Keratinocyte (primary cell): ENCODE results near the gene ALPK1. TPM values are rescaled to one million over a fixed set of nuclear protein-coding genes. Genes with fewer than 3 reads are reported as not detected.

Experiments used
- DNase-seq: peaks from one replicate; pipeline ENCODE4 v3.0.0-alpha.2; 2011; ENCODE audit warnings: low read depth, missing footprints, low spot score
- FAIRE-seq: peaks from 2 replicates; lab custom pipeline; 2011; peaks lifted over from hg19 to GRCh38; lab: Jason Lieb, UNC
- H2AFZ ChIP-seq: 2 replicates; pipeline ENCODE4 v1.6.0; 2012; ENCODE audit warnings: low read length, control low read depth, inconsistent platforms; ENCODE audit not compliant: control insufficient read depth
- H3K27ac ChIP-seq: 2 replicates; pipeline ENCODE4 v1.5.1; 2011; ENCODE audit warnings: low read length; ENCODE audit not compliant: control insufficient read depth, insufficient read depth
- H3K27me3 ChIP-seq: 3 replicates; pipeline ENCODE4 v1.6.0; 2011; ENCODE audit warnings: low read length; ENCODE audit not compliant: control insufficient read depth, insufficient read depth; ENCODE audit errors: extremely low read depth
- H3K36me3 ChIP-seq, 2 experiments: 2 replicates in 1 of 2; 3 replicates in 1 of 2; pipeline ENCODE4 v1.5.1; 2011; ENCODE audit warnings: low read length in 2 of 2, mild to moderate bottlenecking in 1 of 2; ENCODE audit not compliant: control insufficient read depth in 2 of 2, insufficient read depth in 2 of 2; ENCODE audit errors: extremely low read depth in 1 of 2
- H3K4me1 ChIP-seq: 3 replicates; pipeline ENCODE4 v1.5.1; 2011; ENCODE audit warnings: low read length; ENCODE audit not compliant: control insufficient read depth, insufficient read depth; ENCODE audit errors: extremely low read depth
- H3K4me2 ChIP-seq: 3 replicates; pipeline ENCODE4 v1.6.0; 2011; ENCODE audit warnings: low read depth, low read length; ENCODE audit not compliant: control insufficient read depth, insufficient read depth; ENCODE audit errors: extremely low read depth
- H3K4me3 ChIP-seq, 3 experiments: fragments of 200-600 bp in 1 of 3; sonication (generic) in 1 of 3; 2 replicates in 2 of 3; 3 replicates in 1 of 3; pipeline ENCODE4 v1.5.1; 2011 to 2016; ENCODE audit warnings: low read length in 3 of 3, mild to moderate bottlenecking in 3 of 3, control low read depth in 2 of 3, inconsistent platforms in 1 of 3, low read depth in 1 of 3, mixed read lengths in 1 of 3, mixed run types in 1 of 3, moderate library complexity in 1 of 3; ENCODE audit not compliant: control insufficient read depth in 2 of 3, insufficient read depth in 2 of 3; ENCODE audit errors: extremely low read depth in 1 of 3
- H3K79me2 ChIP-seq: 2 replicates; pipeline ENCODE4 v1.6.0; 2012; ENCODE audit warnings: low read length; ENCODE audit not compliant: control insufficient read depth, insufficient read depth
- H3K9ac ChIP-seq: 3 replicates; pipeline ENCODE4 v1.6.0; 2011; ENCODE audit warnings: low read length; ENCODE audit not compliant: control insufficient read depth, insufficient read depth; ENCODE audit errors: extremely low read depth
- H3K9me1 ChIP-seq: 3 replicates; pipeline ENCODE4 v1.6.0; 2011; ENCODE audit warnings: low read length; ENCODE audit not compliant: control insufficient read depth, insufficient read depth; ENCODE audit errors: extremely low read depth
- H3K9me3 ChIP-seq: 2 replicates; pipeline ENCODE4 v1.5.1; 2012; ENCODE audit warnings: low read depth, low read length; ENCODE audit not compliant: control insufficient read depth
- H4K20me1 ChIP-seq: 3 replicates; pipeline ENCODE4 v1.6.0; 2011; ENCODE audit warnings: low read length; ENCODE audit not compliant: control insufficient read depth, insufficient read depth; ENCODE audit errors: extremely low read depth
- EZH2 ChIP-seq: IDR thresholded peaks from one replicate; pipeline ENCODE4 v1.6.1; 2012; ENCODE audit warnings: inconsistent platforms, mild to moderate bottlenecking, low read length, moderate library complexity
- dilution Hi-C: fragments of 300-500 bp; cut with MboI; formaldehyde crosslinking; loops from one replicate; pipeline ENCODE4 v1.7.0; 2020; ENCODE audit warnings: low sequenced_read_pairs; ENCODE audit not compliant: extremely low pct_ligation_motif_present
- polyA plus RNA-seq, 5 experiments: library from polyadenylated mRNA; depleted of rRNA in 3 of 5; stranded (reverse) in 3 of 5; stranded (forward) in 1 of 5; unstranded in 1 of 5; fragments of >200 nt; gene quantifications; 1 replicate in 1 of 5; 2 replicates in 3 of 5; 3 replicates in 1 of 5; pipeline versions ENCODE4 v1.2.1 to v1.2.3, GENCODE V29; 2011 to 2012; ENCODE audit warnings: missing spikeins in 2 of 5, low read depth in 1 of 5, low replicate concordance in 1 of 5
- TF ChIP-seq, protein P1 (sequence below), 3 experiments: IDR thresholded peaks in 1 of 3; conservative IDR thresholded peaks in 1 of 3; optimal IDR thresholded peaks in 1 of 3; 2 replicates in 2 of 3; 3 replicates in 1 of 3; pipeline versions ENCODE3 to v1.5.1; 2011; ENCODE audit warnings: low read length in 3 of 3, mild to moderate bottlenecking in 3 of 3, moderate library complexity in 2 of 3, control low read depth in 1 of 3, inconsistent platforms in 1 of 3; ENCODE audit not compliant: insufficient read depth in 2 of 3; ENCODE audit errors: extremely low read depth in 1 of 3

The ALPK1 gene
- polyA plus RNA-seq, 1 donor (not counting 4 experiments of a cell fraction or from before 2014, with no cell fraction given) = 5.5 TPM

DNA sequence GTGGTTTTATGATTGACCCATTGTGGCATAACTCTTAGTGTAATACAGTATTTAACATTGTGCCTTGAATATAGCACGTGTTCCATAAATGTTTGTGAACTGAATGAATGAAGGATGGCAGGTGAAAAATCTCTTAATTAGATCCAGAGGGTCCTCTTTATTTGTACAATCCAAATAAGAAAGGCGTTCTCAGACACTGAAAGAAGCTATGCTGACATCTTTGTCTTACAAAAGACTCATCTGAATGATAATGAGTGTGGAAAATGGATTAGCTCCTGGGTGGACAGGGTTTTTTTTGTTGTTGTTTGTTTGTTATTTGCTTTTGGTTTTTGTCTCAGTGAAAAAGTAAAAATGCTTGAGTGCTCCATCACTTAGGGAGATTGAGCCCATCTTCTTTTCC, 156.2 kb downstream of the ALPK1 start:
- H3K9ac ChIP-seq = no peak overlapping the region
- FAIRE-seq (no peak), DNase-seq (no peak)
- no peaks in the 10 kb centered on the region for H3K79me2 ChIP-seq
- H3K4me2 ChIP-seq = no peak overlapping the region
- no peaks in the 10 kb centered on the region for H3K27me3 ChIP-seq
- no peak for TF ChIP-seq EZH2
- TF ChIP-seq, protein P1, sequence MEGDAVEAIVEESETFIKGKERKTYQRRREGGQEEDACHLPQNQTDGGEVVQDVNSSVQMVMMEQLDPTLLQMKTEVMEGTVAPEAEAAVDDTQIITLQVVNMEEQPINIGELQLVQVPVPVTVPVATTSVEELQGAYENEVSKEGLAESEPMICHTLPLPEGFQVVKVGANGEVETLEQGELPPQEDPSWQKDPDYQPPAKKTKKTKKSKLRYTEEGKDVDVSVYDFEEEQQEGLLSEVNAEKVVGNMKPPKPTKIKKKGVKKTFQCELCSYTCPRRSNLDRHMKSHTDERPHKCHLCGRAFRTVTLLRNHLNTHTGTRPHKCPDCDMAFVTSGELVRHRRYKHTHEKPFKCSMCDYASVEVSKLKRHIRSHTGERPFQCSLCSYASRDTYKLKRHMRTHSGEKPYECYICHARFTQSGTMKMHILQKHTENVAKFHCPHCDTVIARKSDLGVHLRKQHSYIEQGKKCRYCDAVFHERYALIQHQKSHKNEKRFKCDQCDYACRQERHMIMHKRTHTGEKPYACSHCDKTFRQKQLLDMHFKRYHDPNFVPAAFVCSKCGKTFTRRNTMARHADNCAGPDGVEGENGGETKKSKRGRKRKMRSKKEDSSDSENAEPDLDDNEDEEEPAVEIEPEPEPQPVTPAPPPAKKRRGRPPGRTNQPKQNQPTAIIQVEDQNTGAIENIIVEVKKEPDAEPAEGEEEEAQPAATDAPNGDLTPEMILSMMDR (optimal IDR thresholded peaks at IDR 0.05 in 1 of 3, IDR thresholded peaks at IDR 0.05 in 1 of 3, conservative IDR thresholded peaks at IDR 0.05 in 1 of 3; ENCODE audit: extremely low read depth in 1 of 3, insufficient read depth in 2 of 3, low read length in 3 of 3) = no peak
- no peak overlapping the region for H2AFZ ChIP-seq
- no peaks in the 10 kb centered on the region for H3K9me3 ChIP-seq
- H3K9me1 ChIP-seq = no peaks in the 10 kb centered on the region
- no peaks in the 10 kb centered on the region for H4K20me1 ChIP-seq
- no peaks in the 10 kb centered on the region for H3K4me1 ChIP-seq
- no peak overlapping the region for H3K27ac ChIP-seq
- no peaks in the 10 kb centered on the region for H3K36me3 ChIP-seq
- H3K4me3 ChIP-seq = no peak overlapping the region
- dilution Hi-C loops = no loop called here

DNA sequence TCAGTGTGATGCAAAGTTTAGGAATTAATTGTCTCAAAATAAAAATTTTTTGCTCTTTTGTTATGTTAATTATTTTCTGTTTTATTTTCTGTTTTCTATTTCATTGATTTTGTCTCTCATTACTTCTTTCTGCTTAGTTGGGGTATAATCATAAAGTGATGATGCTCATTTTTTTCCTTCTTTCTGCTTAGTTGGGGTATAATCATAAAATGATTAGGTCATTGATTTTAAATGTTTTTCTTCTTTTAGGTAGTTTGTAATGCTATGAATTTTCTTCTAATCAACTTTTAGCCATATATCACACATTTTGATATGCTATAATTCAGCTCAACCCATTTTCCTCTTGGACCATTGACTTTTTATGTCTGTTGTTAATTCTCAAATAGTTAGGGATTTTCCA, 175.1 kb downstream of the ALPK1 start:
- H2AFZ ChIP-seq = no peak overlapping the region
- no peaks in the 10 kb centered on the region for H3K9me1 ChIP-seq
- no peaks in the 10 kb centered on the region for H3K36me3 ChIP-seq
- H3K4me1 ChIP-seq = no peaks in the 10 kb centered on the region
- no peaks in the 10 kb centered on the region for H3K27me3 ChIP-seq
- DNase-seq (no peak), FAIRE-seq (no peak)
- no peaks in the 10 kb centered on the region for H3K79me2 ChIP-seq
- TF ChIP-seq, protein P1 (optimal IDR thresholded peaks at IDR 0.05 in 1 of 3, IDR thresholded peaks at IDR 0.05 in 1 of 3, conservative IDR thresholded peaks at IDR 0.05 in 1 of 3; ENCODE audit: extremely low read depth in 1 of 3, insufficient read depth in 2 of 3, low read length in 3 of 3) = no peak
- TF ChIP-seq EZH2 = no peak
- H3K27ac ChIP-seq = no peak overlapping the region
- H3K4me2 ChIP-seq = no peak overlapping the region
- no peaks in the 10 kb centered on the region for H3K9me3 ChIP-seq
- no peak overlapping the region for H3K4me3 ChIP-seq
- dilution Hi-C loops = no loop called here
- no peaks in the 10 kb centered on the region for H4K20me1 ChIP-seq
- H3K9ac ChIP-seq = no peak overlapping the region
